ENCODE measurements around the gene MPV17L. TPM values are rescaled to one million over a fixed set of nuclear protein-coding genes. Genes with fewer than 3 reads are reported as not detected.
"Not testable (repeated sequence)": the region's sequence is repeated elsewhere in the genome, so short reads cannot be mapped to it uniquely, and the experiment has no call there.

Gene MPV17L
- total RNA-seq (2.1 and 2.6 TPM in 2 replicates), polyA plus RNA-seq (0.46 and 0.51 TPM in 2 replicates)

- H3K4me3 ChIP-seq; H3K4me1 ChIP-seq (ENCODE audit: insufficient read depth); H3K27ac ChIP-seq; H3K79me2 ChIP-seq; H4K20me1 ChIP-seq (ENCODE audit: insufficient read depth, poor library complexity, severe bottlenecking); H3K9me3 ChIP-seq (ENCODE audit: low read depth); H3K27me3 ChIP-seq; H3K36me3 ChIP-seq (replicated peaks; ENCODE audit: insufficient read depth, low read depth); H3K9me2 ChIP-seq (replicated peaks; ENCODE audit: insufficient read depth): not testable (repeated sequence)
- Histone ChIP-seq H2AFZ (peak within 1 kb of the TSS; percentile 26), H3K4me2 (peak within 1 kb of the TSS; percentile 75)
- DNase-seq (ENCODE audit: low spot score), result peak; percentile 20
- WGBS (ENCODE audit: low lambda C conversion rate, missing lambda C conversion rate), result 57% methylated on average over 62 of the region's 79 CpGs
Observed at GRCh38 chr16:15395631-15396508, at the start of gene MPV17L. TSS of gene MPV17L (plus strand) at chr16:15395754. CDS start at chr16:15395898, 144 bp downstream.

- not testable (repeated sequence) for H2AFZ ChIP-seq; H3K9me3 ChIP-seq (ENCODE audit: low read depth); H3K27me3 ChIP-seq; H3K27ac ChIP-seq; H3K4me2 ChIP-seq; H3K9me2 ChIP-seq (replicated peaks; ENCODE audit: insufficient read depth); H3K36me3 ChIP-seq (replicated peaks; ENCODE audit: insufficient read depth, low read depth); H3K79me2 ChIP-seq; H4K20me1 ChIP-seq (ENCODE audit: insufficient read depth, poor library complexity, severe bottlenecking); H3K4me1 ChIP-seq (ENCODE audit: insufficient read depth); H3K4me3 ChIP-seq; DNase-seq (ENCODE audit: low spot score)
- WGBS (ENCODE audit: low lambda C conversion rate, missing lambda C conversion rate), result no CpG with 5 or more reads among the region's 7 CpGs
Observed at GRCh38 chr16:15348721-15349120, 46.8 kb upstream of the MPV17L start.

GRCh38 chr16:15351251-15351650 is 44.3 kb upstream of the MPV17L start:
- not testable (repeated sequence) for H3K27ac ChIP-seq
- WGBS (ENCODE audit: low lambda C conversion rate, missing lambda C conversion rate), result no CpG with 5 or more reads among the region's 11 CpGs

GRCh38 chr16:15351745-15352144 is 43.8 kb upstream of the MPV17L start:
- H3K36me3 ChIP-seq (replicated peaks; ENCODE audit: insufficient read depth, low read depth); H2AFZ ChIP-seq; H3K9me3 ChIP-seq (ENCODE audit: low read depth); H3K79me2 ChIP-seq; H4K20me1 ChIP-seq (ENCODE audit: insufficient read depth, poor library complexity, severe bottlenecking); H3K9me2 ChIP-seq (replicated peaks; ENCODE audit: insufficient read depth); DNase-seq (ENCODE audit: low spot score); H3K27ac ChIP-seq; H3K4me3 ChIP-seq; H3K4me2 ChIP-seq; H3K4me1 ChIP-seq (ENCODE audit: insufficient read depth); H3K27me3 ChIP-seq: not testable (repeated sequence)
- no CpG with 5 or more reads among the region's 5 CpGs for WGBS (ENCODE audit: low lambda C conversion rate, missing lambda C conversion rate)

More at GRCh38 chr16:15351251-15351650, 44.3 kb upstream of the MPV17L start:
- not testable (repeated sequence) for H4K20me1 ChIP-seq (ENCODE audit: insufficient read depth, poor library complexity, severe bottlenecking); H3K79me2 ChIP-seq; H3K4me2 ChIP-seq; H3K36me3 ChIP-seq (replicated peaks; ENCODE audit: insufficient read depth, low read depth); H2AFZ ChIP-seq; H3K9me2 ChIP-seq (replicated peaks; ENCODE audit: insufficient read depth); H3K4me1 ChIP-seq (ENCODE audit: insufficient read depth); H3K27me3 ChIP-seq; H3K4me3 ChIP-seq; DNase-seq (ENCODE audit: low spot score); H3K9me3 ChIP-seq (ENCODE audit: low read depth)

GRCh38 chr16:15352852-15353251 is 42.7 kb upstream of the MPV17L start:
- H3K27ac ChIP-seq; H3K4me1 ChIP-seq (ENCODE audit: insufficient read depth); H3K4me3 ChIP-seq; H3K9me3 ChIP-seq (ENCODE audit: low read depth); H2AFZ ChIP-seq; H3K4me2 ChIP-seq; H3K79me2 ChIP-seq; H3K36me3 ChIP-seq (replicated peaks; ENCODE audit: insufficient read depth, low read depth); H3K27me3 ChIP-seq; H3K9me2 ChIP-seq (replicated peaks; ENCODE audit: insufficient read depth); DNase-seq (ENCODE audit: low spot score); H4K20me1 ChIP-seq (ENCODE audit: insufficient read depth, poor library complexity, severe bottlenecking): not testable (repeated sequence)
- WGBS (ENCODE audit: low lambda C conversion rate, missing lambda C conversion rate), result 95% methylated on average over 2 of the region's 3 CpGs

GRCh38 chr16:15354846-15355245 is 40.7 kb upstream of the MPV17L start:
- not testable (repeated sequence) for DNase-seq (ENCODE audit: low spot score); H3K9me3 ChIP-seq (ENCODE audit: low read depth); H3K4me1 ChIP-seq (ENCODE audit: insufficient read depth); H4K20me1 ChIP-seq (ENCODE audit: insufficient read depth, poor library complexity, severe bottlenecking); H3K27me3 ChIP-seq; H3K9me2 ChIP-seq (replicated peaks; ENCODE audit: insufficient read depth); H3K27ac ChIP-seq; H3K36me3 ChIP-seq (replicated peaks; ENCODE audit: insufficient read depth, low read depth); H3K4me3 ChIP-seq; H3K4me2 ChIP-seq; H3K79me2 ChIP-seq; H2AFZ ChIP-seq
- WGBS (ENCODE audit: low lambda C conversion rate, missing lambda C conversion rate), result no CpG with 5 or more reads among the region's 2 CpGs

GRCh38 chr16:15357495-15357894 is 38.1 kb upstream of the MPV17L start:
- H2AFZ ChIP-seq; H4K20me1 ChIP-seq (ENCODE audit: insufficient read depth, poor library complexity, severe bottlenecking); H3K9me2 ChIP-seq (replicated peaks; ENCODE audit: insufficient read depth); H3K79me2 ChIP-seq; H3K36me3 ChIP-seq (replicated peaks; ENCODE audit: insufficient read depth, low read depth); H3K27ac ChIP-seq; H3K9me3 ChIP-seq (ENCODE audit: low read depth); H3K4me1 ChIP-seq (ENCODE audit: insufficient read depth); H3K4me3 ChIP-seq; H3K4me2 ChIP-seq; H3K27me3 ChIP-seq; DNase-seq (ENCODE audit: low spot score): not testable (repeated sequence)
- WGBS (ENCODE audit: low lambda C conversion rate, missing lambda C conversion rate), result 75% methylated on average over 3 of the region's 7 CpGs

- not testable (repeated sequence) for H3K4me2 ChIP-seq; H3K4me1 ChIP-seq (ENCODE audit: insufficient read depth); H3K27me3 ChIP-seq; H3K9me2 ChIP-seq (replicated peaks; ENCODE audit: insufficient read depth); H3K9me3 ChIP-seq (ENCODE audit: low read depth); H3K4me3 ChIP-seq; H4K20me1 ChIP-seq (ENCODE audit: insufficient read depth, poor library complexity, severe bottlenecking); H3K27ac ChIP-seq; DNase-seq (ENCODE audit: low spot score); H2AFZ ChIP-seq; H3K79me2 ChIP-seq; H3K36me3 ChIP-seq (replicated peaks; ENCODE audit: insufficient read depth, low read depth)
- WGBS (ENCODE audit: low lambda C conversion rate, missing lambda C conversion rate), result no CpG with 5 or more reads among the region's 4 CpGs
Observed at GRCh38 chr16:15378194-15378593, 17.4 kb upstream of the MPV17L start, which contains the start of gene NPIPA5. TSS of gene NPIPA5 (minus strand) at chr16:15378294. CDS start at chr16:15378294, 0 bp downstream.

GRCh38 chr16:15382810-15383209 is 12.7 kb upstream of the MPV17L start:
- H3K79me2 ChIP-seq; DNase-seq (ENCODE audit: low spot score); H3K4me1 ChIP-seq (ENCODE audit: insufficient read depth); H3K9me3 ChIP-seq (ENCODE audit: low read depth); H3K27me3 ChIP-seq; H2AFZ ChIP-seq; H4K20me1 ChIP-seq (ENCODE audit: insufficient read depth, poor library complexity, severe bottlenecking); H3K4me2 ChIP-seq; H3K27ac ChIP-seq; H3K4me3 ChIP-seq; H3K36me3 ChIP-seq (replicated peaks; ENCODE audit: insufficient read depth, low read depth); H3K9me2 ChIP-seq (replicated peaks; ENCODE audit: insufficient read depth): not testable (repeated sequence)
- WGBS (ENCODE audit: low lambda C conversion rate, missing lambda C conversion rate), result 68% methylated on average over 3 of the region's 3 CpGs

All from hepatocyte (in vitro differentiated cells).